Activated CD4-positive, CD25-positive, alpha-beta regulatory T cell treated with anti-CD3 and anti-CD28 coated beads, Interleukin-2, amount 50 U/mL, for 72 hours (primary cell): ENCODE measurements around the gene GPR12.
"Not testable (repeated sequence)": the region's sequence is repeated elsewhere in the genome, so short reads cannot be mapped to it uniquely, and the experiment has no call there.

ENCODE experiments used
- DNase-seq: peaks from one replicate; pipeline ENCODE4 v3.0.0; 2021

Gene GPR12

DNA sequence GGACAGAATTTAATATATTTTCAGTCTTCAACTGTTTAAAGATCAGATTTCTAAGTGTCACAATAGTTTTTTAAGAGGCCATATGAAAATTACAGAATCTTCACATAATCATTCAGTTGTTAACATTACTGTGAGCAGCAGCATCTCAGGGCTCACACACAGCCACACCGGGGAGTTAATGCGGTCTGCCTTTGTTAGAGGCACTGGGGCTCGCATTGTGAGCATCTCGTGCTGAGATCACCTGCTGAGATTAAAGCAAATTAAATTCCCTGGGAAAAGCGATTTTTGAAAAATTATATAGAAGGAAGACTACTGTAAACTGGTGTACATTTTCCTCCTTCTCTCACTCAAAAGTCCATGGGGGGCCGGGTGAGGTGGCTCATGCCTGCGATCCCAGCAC lies 16.6 kb downstream of the GPR12 start:
- DNase-seq: no peak

DNA sequence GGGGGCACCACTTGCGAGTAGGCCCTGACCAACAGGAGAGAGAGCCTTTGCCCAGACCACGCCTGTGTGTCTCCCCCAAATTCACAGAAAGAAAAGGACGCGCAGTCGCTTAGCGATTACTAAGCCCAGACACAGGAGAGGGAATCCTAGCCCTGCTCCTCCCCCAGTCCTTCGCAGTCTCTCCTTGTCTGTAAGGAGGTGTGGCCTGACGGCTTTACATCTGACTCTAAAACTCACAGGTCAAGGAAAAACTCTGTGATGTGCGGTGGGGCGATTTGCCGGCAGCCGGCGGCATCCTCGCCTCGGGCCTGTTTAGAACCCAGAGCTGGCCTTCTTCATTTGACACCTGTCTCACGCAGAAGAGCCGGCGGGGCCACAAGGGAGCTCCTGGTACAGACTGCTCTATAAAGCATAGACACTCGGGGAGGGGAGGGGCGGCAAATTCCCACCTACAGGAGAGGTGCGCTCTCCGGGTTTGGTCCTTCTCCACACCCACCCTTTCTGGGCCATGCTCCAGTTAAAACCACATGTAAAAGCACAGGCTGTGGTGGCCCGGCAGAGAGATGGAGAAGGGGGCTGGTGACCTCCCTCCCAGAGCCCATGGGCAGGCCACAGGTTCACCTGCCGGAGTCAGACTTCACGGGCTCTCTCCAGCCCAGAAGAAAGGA lies 17.8 kb downstream of the GPR12 start:
- DNase-seq: no peak

DNA sequence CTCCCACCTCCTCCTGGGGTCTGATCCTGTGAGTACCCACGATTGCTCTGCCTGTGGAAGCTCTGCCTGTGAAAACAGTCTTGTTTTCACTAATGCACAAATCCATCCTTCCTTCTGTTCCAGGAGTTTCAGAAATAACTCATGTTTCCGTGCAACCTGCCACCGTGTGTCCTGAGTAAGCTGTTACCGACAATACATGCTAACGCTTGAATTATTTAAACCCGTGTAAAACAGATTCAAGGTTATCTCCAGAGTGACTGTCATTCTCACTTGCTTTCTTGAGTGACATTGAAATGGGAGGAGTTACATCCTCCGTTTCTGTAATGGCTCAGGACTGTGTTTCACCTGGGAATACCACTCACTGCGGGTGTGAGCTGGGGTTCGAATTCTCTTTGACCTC lies 24.9 kb downstream of the GPR12 start:
- DNase-seq: no peak

DNA sequence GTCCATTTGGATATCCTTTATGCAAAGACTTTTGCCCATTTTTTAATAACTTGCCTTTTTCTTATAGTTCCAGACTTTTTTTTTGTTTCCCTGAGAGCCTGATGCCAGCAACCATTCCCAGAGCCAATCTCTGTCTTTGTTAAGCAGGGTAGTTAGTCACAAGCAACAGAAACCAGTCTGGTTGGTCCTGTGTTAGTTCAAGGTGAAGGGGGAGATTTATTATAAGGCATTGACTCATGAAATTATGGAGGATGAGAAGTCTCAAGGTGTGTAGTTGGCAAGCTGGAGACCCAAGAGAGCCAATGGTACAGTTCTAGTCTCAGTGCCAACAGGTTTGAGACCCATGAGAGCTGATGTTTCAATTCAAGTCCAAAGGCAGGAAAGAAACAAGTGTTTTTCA lies 33.0 kb downstream of the GPR12 start:
- no peak for DNase-seq

DNA sequence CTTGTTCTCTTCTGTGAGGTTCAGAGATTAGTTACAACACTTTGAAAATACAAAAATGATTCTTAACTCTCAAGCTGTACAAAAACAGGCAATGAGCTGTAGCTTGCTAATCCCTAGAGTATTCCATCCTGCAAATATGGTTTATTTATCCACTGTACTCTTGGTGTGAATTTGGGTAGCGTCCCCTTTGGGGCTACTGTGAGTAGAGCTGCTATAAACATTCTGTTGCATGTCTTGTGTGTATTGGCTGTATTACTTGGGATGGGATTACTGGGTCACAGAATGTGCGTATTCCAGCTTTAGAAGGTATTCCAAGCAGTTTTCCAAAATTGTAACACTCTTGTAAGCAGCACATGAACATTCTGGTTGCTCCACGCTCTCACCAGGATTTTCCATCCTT lies 33.5 kb downstream of the GPR12 start:
- no peak for DNase-seq

DNA sequence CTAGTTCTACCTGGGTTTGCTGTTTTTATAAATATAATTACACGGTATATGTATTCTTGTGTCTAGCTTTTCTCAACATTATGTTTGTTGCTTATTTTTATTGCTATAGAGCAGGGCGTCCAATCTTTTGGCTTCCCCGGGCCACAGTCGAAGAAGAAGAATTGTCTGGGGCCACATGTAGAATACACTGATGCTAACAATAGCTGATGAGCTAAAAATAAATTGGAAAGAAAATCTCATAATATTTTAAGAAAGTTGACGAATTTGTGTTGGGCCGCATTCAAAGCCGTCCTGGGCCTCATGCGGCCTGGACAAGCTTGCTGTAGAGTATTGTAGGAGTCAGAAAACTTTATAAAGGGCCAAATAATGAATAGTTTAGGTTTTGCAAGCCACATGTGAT lies 33.9 kb downstream of the GPR12 start:
- DNase-seq: no peak

DNA sequence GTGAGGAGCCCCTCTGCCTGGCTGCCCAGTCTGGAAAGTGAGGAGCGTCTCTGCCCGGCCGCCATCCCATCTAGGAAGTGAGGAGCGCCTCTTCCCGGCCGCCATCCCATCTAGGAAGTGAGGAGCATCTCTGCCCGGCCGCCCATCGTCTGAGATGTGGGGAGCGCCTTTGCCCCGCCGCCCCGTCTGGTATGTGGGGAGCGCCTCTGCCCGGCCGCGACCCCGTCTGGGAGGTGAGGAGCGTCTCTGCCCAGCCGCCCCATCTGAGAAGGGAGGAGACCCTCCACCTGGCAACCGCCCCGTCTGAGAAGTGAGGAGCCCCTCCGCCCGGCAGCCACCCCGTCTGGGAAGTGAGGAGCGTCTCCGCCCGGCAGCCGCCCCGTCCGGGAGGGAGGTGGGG lies 37.0 kb downstream of the GPR12 start:
- not testable (repeated sequence) for DNase-seq

DNA sequence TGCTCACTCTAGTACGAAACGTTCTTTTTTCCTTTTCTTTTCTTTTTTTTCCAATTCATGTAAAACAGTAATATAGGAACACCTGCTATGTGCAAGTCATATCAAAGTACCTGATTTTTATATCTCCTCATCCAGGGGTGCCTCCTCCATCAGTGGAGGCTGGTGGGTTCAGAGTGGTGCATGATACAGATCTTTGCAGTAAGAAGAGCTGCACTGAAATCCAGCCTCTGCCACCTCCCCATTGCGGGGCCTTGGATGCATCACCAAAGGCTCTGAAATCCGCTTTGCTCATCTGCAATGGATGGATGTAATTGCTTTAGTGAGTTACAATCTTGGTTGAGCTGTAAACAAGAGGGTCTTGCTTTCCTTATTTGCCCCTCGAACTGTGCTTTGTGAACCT lies 38.3 kb downstream of the GPR12 start:
- DNase-seq: no peak

DNA sequence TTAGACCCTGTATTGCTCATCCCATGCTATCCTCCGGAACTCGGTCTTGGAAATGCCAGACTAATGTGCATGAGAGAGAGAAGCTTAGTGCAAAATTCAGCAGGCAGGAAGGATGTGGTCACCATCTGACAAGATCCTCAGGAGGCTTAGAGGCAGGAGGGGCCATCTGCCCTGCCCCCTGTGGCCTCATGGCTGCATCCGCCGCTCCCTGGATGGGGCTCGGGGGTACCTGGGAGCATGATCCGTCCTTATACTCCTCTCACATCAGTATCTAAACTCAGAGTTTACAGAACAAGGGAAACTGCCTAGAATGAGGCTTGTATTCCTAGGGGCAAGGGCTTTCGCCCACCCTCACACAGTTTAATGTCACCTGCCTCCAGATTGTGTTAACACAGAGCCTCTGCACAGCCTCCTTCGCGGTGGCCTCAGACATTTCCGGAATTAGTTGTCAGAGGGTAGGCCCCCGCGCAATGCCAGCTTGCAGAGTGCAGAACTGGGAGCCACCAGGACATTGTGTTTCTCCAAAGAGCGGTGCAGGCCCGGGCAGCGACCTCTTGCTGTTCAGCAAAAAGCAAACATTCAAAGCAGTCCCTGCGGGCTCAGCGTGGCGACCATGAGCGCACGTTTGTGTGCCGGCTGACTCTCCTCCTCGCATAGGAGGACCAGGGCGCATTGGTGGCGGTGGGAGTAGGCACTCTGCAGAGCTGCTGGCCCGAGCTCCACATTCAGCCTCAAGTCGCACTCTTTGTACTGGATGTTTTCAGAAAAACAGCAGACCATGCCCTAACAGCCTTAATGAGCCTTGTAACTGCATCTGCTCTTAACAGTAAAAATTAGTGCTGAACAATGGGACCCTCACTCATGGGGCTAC lies 39.1 kb downstream of the GPR12 start:
- DNase-seq: no peak

DNA sequence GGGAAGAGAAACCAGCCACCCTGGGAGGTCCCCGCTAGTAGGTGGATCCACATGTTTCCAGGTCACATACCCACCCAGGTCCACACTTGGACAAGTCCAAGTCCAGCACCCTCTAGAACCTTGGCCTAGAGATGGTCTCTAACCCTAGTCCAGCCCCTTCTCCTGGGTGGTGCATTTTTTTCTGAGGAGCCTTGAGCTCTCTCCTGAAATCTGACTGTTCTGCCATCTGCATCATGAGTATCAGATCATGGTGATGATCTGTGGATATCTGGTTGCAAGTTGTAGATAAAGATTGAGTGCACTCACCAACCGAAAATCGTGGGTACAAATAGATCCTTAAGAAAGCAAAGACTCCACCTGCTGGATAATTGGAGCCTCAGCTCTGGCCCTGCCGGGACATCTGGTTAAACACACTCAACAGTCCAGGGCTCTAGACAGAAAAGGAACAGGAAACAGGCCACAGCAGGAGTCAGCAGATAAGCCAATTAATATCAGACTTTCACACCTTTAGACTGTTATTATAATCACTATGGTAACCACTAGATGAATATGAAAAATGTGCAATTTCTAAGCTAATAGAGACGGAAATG lies 41.1 kb downstream of the GPR12 start:
- DNase-seq: no peak

DNA sequence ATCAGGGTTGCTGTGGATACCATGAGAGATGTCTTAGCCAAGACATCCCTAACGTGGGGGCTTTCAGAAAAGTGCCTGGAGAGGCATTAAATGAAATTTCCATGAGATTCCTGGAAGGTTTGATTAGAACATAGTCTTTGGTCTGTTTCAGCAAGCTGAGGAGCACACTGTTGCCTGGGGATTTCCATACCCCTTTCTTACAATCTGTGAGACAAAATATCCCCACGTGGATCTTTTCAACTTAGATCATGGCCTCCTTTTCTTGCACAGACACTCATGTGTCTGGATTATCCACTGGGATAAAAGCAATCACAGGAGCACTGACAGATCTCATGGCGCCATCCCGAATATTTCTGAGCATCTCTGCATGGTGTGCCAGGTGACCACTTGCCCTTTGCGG lies 41.7 kb downstream of the GPR12 start:
- DNase-seq: no peak

DNA sequence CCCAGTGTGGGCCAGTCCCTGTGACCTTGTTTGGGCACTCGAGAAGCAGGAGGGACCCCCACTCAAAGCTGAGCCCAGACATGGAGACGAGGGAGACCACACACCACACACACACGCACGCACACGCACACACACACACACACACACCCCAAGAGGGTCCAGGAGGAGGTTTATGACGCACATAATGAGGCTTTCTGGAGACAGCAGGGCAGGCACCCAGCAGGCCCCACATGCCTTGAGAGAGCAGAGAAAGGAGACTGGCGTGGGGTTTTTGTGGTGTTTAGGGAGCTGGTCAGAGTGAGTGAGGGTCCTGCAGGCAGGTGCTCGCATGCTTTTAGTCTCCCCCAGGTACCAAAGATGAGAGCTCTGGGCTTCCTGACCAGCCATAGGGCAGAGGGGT lies 42.4 kb downstream of the GPR12 start:
- DNase-seq: no peak

DNA sequence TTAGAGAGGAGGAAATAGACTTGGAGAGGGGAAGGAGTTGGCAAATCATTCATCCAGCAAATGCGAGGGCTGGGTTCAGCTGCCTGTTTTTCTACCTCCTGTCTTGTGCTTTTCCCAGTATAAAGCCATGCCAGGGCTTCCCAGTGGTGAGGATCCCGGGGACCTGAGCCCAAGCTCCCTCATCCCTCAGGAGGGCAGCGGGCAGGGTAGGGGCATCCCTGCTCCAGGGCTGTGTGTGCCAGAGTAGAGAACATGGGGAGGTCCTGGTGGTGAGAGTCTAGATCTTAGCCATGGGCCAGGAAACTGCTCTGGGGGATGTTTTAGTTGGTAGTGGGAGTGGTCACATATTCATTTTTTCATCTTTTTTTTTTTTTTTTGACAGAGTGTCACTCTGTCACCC lies 43.6 kb downstream of the GPR12 start:
- no peak for DNase-seq

DNA sequence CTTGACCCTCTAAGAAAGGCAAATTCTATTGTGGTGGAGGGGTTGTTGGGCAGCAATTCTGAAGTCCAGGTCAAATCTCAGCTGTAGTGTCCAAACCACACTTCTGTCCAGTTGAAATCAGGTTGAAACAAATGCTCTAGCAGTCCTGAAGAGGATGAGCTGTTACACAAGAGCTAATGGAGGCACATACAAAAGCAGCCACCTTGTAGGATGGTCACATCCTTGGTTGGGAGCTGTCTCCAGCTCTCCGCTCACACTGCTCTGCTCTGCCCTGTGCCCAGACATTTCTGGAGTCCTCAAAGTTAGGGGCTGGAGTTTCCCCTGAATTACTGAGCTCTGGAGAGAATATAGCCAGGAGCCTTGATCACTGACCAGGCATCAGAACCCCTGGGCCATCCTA lies 47.2 kb downstream of the GPR12 start:
- no peak for DNase-seq

DNA sequence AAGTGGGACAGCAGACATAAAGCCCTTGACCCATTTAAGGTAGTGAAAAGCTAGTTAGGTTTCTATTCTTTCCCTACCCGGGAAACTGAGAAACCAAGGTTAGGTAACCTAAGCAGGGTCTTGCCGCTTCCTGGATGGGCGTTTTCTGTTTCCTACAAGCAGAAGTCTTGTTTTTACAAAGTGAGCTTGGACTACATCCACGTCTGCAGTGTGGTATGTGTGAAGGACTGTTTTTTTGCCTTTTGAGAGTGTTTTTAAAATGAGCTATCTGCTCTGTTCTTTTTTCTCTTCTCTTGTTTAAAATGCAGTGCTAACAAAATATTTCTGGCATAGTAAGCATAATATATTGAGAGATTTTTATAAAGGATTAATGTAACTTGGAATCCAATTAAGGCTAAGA lies 49.4 kb downstream of the GPR12 start:
- no peak for DNase-seq

DNA sequence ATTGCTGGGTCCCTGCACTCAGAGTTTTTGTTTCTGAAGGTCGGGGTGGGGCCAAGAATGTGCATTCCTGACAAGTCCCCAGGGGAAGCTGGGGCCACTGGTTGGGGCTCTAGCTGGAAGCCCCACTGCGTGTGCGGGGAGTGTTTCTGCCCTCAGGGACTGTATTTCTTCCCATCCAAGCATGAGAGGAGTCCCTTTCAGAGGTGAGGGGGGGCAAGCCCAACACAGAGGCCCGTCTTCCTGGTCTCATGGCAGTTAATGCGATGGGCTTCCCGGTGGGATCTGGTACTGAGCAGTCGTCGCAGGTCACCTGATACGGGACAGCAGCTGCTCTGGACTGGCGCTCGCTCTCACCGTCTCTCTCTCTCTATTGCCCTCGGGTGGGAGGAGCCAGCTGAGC lies 50.4 kb downstream of the GPR12 start:
- DNase-seq: no peak

DNA sequence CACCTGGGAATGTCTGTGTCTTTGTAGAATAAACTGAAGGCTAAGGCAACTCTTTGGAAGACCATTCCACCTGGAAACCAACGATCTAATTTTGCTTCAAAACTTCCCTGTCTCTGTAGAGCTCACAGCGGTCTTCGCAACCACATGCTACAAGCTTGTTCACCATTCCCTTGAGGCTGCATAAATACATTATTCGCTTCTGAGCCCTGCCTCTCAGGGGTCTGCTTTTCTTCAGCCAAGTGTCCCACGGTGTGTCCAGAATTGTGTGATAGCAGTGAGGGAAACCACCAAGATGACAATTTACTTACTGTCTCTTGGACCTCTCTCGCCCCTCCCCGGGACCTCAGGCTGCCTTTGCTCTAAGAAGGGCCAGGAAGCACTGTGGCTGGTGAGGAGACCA lies 51.1 kb downstream of the GPR12 start:
- no peak for DNase-seq

DNA sequence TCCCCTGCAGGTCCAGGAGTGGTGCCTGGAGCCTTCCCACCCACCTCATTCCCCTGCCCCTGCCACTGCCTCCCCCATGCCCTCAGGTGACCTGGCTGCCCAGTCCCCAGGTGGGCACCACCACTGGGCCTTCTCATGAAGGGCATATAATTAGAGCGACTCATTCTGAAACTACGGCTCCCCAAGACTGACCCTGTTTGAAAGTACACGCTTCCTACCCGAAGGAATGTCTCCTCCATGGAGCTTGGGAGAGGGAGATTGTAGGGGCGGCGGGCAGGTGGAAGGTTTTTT lies 52.6 kb downstream of the GPR12 start:
- no peak for DNase-seq

DNA sequence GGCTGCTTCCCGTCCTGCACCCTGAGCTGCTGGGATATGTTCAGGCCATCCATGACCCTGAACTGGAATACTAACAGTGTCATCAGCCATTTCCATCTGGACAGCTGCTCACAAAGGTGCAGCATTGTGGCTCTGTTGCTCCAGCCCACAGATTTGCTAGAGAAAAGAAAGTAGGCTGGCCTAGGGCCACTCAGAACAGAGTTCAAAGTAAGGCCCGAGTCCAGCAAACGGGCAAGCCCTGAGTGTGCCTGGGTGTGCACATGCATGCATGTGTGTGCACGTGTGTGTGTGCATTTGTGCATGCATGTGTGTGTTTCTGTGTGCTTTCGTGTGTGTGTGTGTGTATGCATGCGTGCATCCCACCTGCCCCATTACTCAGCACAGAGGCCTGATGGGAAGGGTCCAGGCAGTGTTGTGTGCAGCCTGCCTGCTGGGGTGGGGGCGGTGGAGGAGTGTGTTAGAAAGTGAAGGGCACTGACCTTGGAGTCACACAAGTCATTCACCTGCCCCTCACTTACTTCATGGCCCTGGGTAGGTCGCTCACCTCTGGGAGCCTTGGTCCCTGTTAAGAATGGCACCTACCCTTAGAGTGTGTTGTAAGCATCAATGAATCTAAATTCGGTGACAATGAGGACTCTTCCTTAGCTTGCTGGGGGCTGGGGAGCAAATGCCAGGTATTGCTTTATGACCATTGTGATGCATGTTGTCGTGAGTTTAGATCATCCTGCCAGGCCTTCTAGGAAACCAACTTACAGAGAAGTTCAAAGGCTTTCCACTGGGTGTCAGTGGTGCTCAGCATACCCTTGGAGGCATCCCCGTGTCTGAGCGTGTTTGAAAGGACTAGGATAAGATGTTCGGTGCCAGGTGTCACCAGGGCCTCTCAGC lies 53.2 kb downstream of the GPR12 start:
- DNase-seq: no peak

DNA sequence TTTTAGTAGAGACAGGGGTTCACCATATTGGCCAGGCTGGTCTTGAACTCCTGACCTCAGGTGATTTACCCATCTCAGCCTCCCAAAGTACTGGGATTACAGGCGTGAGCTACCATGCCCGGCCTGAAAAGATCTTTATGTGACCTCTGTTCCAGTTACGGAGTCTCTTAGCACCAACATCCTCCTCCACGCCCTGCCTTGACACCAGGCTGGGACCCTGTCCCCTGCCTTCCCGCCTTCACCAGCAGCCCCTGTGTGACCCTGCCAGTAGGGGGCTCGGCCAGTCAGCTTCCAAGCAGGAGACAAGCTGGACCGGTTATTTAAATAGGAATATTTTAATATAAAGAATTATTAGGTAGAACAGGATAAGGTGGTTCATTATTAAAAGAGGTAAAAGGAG lies 54.2 kb downstream of the GPR12 start:
- DNase-seq: no peak

DNA sequence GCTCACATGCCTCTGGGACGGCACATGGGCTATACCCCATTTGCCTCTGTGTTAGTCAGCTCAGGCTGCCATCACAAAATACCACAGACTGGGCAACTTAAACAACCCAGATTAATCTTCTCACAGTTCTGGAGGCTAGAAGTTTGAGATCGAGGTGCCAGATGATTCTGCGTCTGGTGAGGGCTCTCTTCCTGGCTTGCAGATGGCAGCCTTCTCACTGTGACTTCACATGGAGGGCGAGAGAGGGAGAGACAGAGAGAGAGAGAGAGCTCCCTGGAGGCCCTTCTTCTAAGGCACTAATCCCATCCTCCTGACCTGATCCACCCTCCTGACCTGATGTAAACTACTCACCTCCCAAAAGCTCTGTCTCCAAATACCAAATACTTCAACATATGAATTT lies 55.0 kb downstream of the GPR12 start:
- DNase-seq: no peak
